Measurements from ENCODE around the gene HBS1L. TPM values are rescaled to one million over a fixed set of nuclear protein-coding genes. Genes with fewer than 3 reads are reported as not detected.
A peak's percentile ranks its signal among the peaks of the same experiment; 100 is the strongest.

The HBS1L gene
- polyA plus RNA-seq (47.5 to 61.6 TPM (median 57.2 TPM) in 3 replicates), polyA minus RNA-seq (23.1 to 104 TPM (median 67.6 TPM) in 3 replicates)
- 137 TPM for polyA plus RNA-seq (2011; ENCODE audit: low read depth)
- polyA plus RNA-seq (2011; cell fraction: cytosol; rRNA removed) = 44.6 and 67.9 TPM in 2 replicates
- polyA plus RNA-seq (2011; cell fraction: nucleus; rRNA removed) = 38.6 and 41.0 TPM in 2 replicates
- polyA plus RNA-seq (2012; ENCODE audit: low replicate concordance) = 52.4 and 53.7 TPM in 2 replicates
- 56.6 TPM for polyA minus RNA-seq (2011; cell fraction: cytosol; rRNA and poly(A)+ RNA removed)
- polyA minus RNA-seq (2011; cell fraction: nucleus; rRNA and poly(A)+ RNA removed) = 25.9 and 52.9 TPM in 2 replicates

- Histone ChIP-seq H3K9ac (ENCODE audit: control insufficient read depth, extremely low read depth, insufficient read depth, low read length) (peak within 1 kb of the TSS; percentile 98), H3K9me3 (ENCODE audit: control insufficient read depth, low read depth, low read length) (no peaks in the 10 kb centered on the region), H3K4me2 (ENCODE audit: control insufficient read depth, extremely low read depth, insufficient read depth, low read depth, low read length) (peak within 1 kb of the TSS; percentile 87), H3K9me1 (ENCODE audit: control insufficient read depth, extremely low read depth, insufficient read depth, low read length) (peaks cover 3% of the 10 kb centered on the region), H3K36me3 (ENCODE audit: control insufficient read depth in 2 of 2, extremely low read depth in 1 of 2, insufficient read depth in 2 of 2, low read length in 2 of 2) (peaks cover 0 to 4% of the 10 kb centered on the region in 2 experiments), H3K27ac (ENCODE audit: control insufficient read depth, insufficient read depth, low read length) (peak within 1 kb of the TSS; percentile 96), H3K4me3 (ENCODE audit: control insufficient read depth in 2 of 3, extremely low read depth in 1 of 3, insufficient read depth in 2 of 3, low read depth in 1 of 3, low read length in 3 of 3) (peak within 1 kb of the TSS; percentile 98 to 100 (median 99)), H3K4me1 (ENCODE audit: control insufficient read depth, extremely low read depth, insufficient read depth, low read length) (peaks cover 17% of the 10 kb centered on the region), H4K20me1 (ENCODE audit: control insufficient read depth, extremely low read depth, insufficient read depth, low read length) (no peaks in the 10 kb centered on the region), H3K79me2 (ENCODE audit: control insufficient read depth, insufficient read depth, low read length) (peaks cover 44% of the 10 kb centered on the region), H2AFZ (ENCODE audit: control insufficient read depth, low read length) (peak within 1 kb of the TSS; percentile 99), H3K27me3 (ENCODE audit: control insufficient read depth, extremely low read depth, insufficient read depth, low read length) (no peaks in the 10 kb centered on the region)
- dilution Hi-C loops (cut with MboI; ENCODE audit: extremely low pct_ligation_motif_present, low sequenced_read_pairs) = no loop called here
- TF ChIP-seq EZH2 (IDR thresholded peaks at IDR 0.05; ENCODE audit: low read length) (no peak), CTCF (optimal IDR thresholded peaks at IDR 0.05 in 1 of 3, IDR thresholded peaks at IDR 0.05 in 1 of 3, conservative IDR thresholded peaks at IDR 0.05 in 1 of 3; ENCODE audit: extremely low read depth in 1 of 3, insufficient read depth in 2 of 3, low read length in 3 of 3) (no peak)
- FAIRE-seq (peak; percentile 94), DNase-seq (ENCODE audit: low read depth, low spot score) (peak; percentile 83)
These were observed at the start of gene HBS1L for GRCh38 chr6:135054569-135055498. Gene HBS1L (minus strand): TSS chr6:135054822. CDS start chr6:135054691, 131 bp downstream.

- no peak for FAIRE-seq
- H3K9ac ChIP-seq (ENCODE audit: control insufficient read depth, extremely low read depth, insufficient read depth, low read length) = no peak overlapping the region
- no peaks in the 10 kb centered on the region for H4K20me1 ChIP-seq (ENCODE audit: control insufficient read depth, extremely low read depth, insufficient read depth, low read length)
- DNase-seq (ENCODE audit: low read depth, low spot score) = no peak
- no peak overlapping the region for H3K4me3 ChIP-seq (ENCODE audit: control insufficient read depth in 2 of 3, extremely low read depth in 1 of 3, insufficient read depth in 2 of 3, low read depth in 1 of 3, low read length in 3 of 3)
- no peaks in the 10 kb centered on the region for H3K9me1 ChIP-seq (ENCODE audit: control insufficient read depth, extremely low read depth, insufficient read depth, low read length)
- H2AFZ ChIP-seq (ENCODE audit: control insufficient read depth, low read length) = no peak overlapping the region
- no peaks in the 10 kb centered on the region for H3K79me2 ChIP-seq (ENCODE audit: control insufficient read depth, insufficient read depth, low read length)
- H3K27me3 ChIP-seq (ENCODE audit: control insufficient read depth, extremely low read depth, insufficient read depth, low read length) = peaks cover 6% of the 10 kb centered on the region
- H3K36me3 ChIP-seq (ENCODE audit: control insufficient read depth in 2 of 2, extremely low read depth in 1 of 2, insufficient read depth in 2 of 2, low read length in 2 of 2) = no peaks in the 10 kb centered on the region
- no peak overlapping the region for H3K27ac ChIP-seq (ENCODE audit: control insufficient read depth, insufficient read depth, low read length)
- H3K9me3 ChIP-seq (ENCODE audit: control insufficient read depth, low read depth, low read length) = no peaks in the 10 kb centered on the region
- dilution Hi-C loops (cut with MboI; ENCODE audit: extremely low pct_ligation_motif_present, low sequenced_read_pairs) = no loop called here
- TF ChIP-seq EZH2 (IDR thresholded peaks at IDR 0.05; ENCODE audit: low read length) (no peak), CTCF (optimal IDR thresholded peaks at IDR 0.05 in 1 of 3, IDR thresholded peaks at IDR 0.05 in 1 of 3, conservative IDR thresholded peaks at IDR 0.05 in 1 of 3; ENCODE audit: extremely low read depth in 1 of 3, insufficient read depth in 2 of 3, low read length in 3 of 3) (no peak)
- no peak overlapping the region for H3K4me2 ChIP-seq (ENCODE audit: control insufficient read depth, extremely low read depth, insufficient read depth, low read depth, low read length)
- H3K4me1 ChIP-seq (ENCODE audit: control insufficient read depth, extremely low read depth, insufficient read depth, low read length) = no peaks in the 10 kb centered on the region
These were observed 49.6 kb upstream of the HBS1L start for GRCh38 chr6:135104199-135104598.

Data from keratinocyte (primary cell).